HepG2 (cell line): Measurements from ENCODE around the gene CELF2. TPM values are rescaled to one million over a fixed set of nuclear protein-coding genes. Genes with fewer than 3 reads are reported as not detected.

ENCODE experiments used
- ATAC-seq: fragments of 200-7000 bp; cut with Tn5 transposase; 3 replicates; pipeline ENCODE4 v1.9.1; 2020; ENCODE audit warnings: mild to moderate bottlenecking, moderate library complexity
- BruUV-seq: library from RNA; stranded (reverse); fragments of 400-500 nt; replicated peaks from 2 replicates; lab custom pipeline; 2021; lab: Mats Ljungman, UMichigan
- CTCF ChIA-PET: fragments of 300-600 bp; formaldehyde crosslinking; extraction: SDS; loops from one replicate; lab custom pipeline; 2021; ENCODE audit warnings: low total read pairs, inconsistent platforms, low intra/inter-chr PET ratio; lab: Yijun Ruan, JAX
- POLR2A ChIA-PET: fragments of 350-600 bp; sonication (Branson Sonifier 250); formaldehyde crosslinking; loops from one replicate; lab custom pipeline; 2020; ENCODE audit warnings: antibody characterized with exemption, inconsistent platforms; lab: Yijun Ruan, JAX
- DNase-seq: peaks from one replicate; pipeline ENCODE4 v3.0.0-alpha.2; 2015; ENCODE audit warnings: low spot score
- FAIRE-seq: peaks from 3 replicates; lab custom pipeline; 2011; peaks lifted over from hg19 to GRCh38; lab: Jason Lieb, UNC
- H2AFZ ChIP-seq: one replicate; pipeline ENCODE4 v1.6.1; 2011; ENCODE audit warnings: low read length, inconsistent platforms
- H3K27ac ChIP-seq: fragments of 300-600 bp; 3 replicates; pipeline ENCODE4 v1.8.0; 2011; ENCODE audit warnings: mixed run types, mild to moderate bottlenecking, mixed read lengths, low read length, inconsistent platforms; ENCODE audit not compliant: insufficient read depth; ENCODE audit errors: extremely low read length
- H3K27me3 ChIP-seq, 2 experiments: fragments of 200-600 bp in 1 of 2; 2 replicates in 1 of 2; 3 replicates in 1 of 2; pipeline versions ENCODE4 v1.6.0 to v1.8.0; 2011; ENCODE audit warnings: low read length in 2 of 2, mild to moderate bottlenecking in 2 of 2, moderate library complexity in 2 of 2, inconsistent platforms in 1 of 2; ENCODE audit not compliant: insufficient read depth in 2 of 2, control insufficient read depth in 1 of 2
- H3K36me3 ChIP-seq, 2 experiments: fragments of 200-600 bp in 1 of 2; replicated peaks in 1 of 2; 2 replicates in 1 of 2; 3 replicates in 1 of 2; pipeline versions ENCODE4 v1.5.1 to v1.8.0; 2011; ENCODE audit warnings: low read length in 2 of 2, inconsistent platforms in 1 of 2; ENCODE audit not compliant: insufficient read depth in 2 of 2, control insufficient read depth in 1 of 2
- H3K4me1 ChIP-seq: 2 replicates; pipeline ENCODE4 v1.5.1; 2012; ENCODE audit warnings: low read length, inconsistent platforms; ENCODE audit not compliant: insufficient read depth
- H3K4me2 ChIP-seq: 2 replicates; pipeline ENCODE4 v1.6.0; 2011; ENCODE audit warnings: low read depth, low read length, inconsistent platforms
- H3K4me3 ChIP-seq, 3 experiments: fragments of 200-600 bp in 1 of 3; sonication (generic), shearing (Covaris generic) in 1 of 3; replicated peaks in 1 of 3; 2 replicates each; pipeline ENCODE4 v1.5.1; 2011 to 2016; ENCODE audit warnings: low read length in 3 of 3, inconsistent platforms in 2 of 3, low read depth in 2 of 3, mild to moderate bottlenecking in 2 of 3, control low read depth in 1 of 3, mixed read lengths in 1 of 3; ENCODE audit not compliant: insufficient read depth in 1 of 3
- H3K79me2 ChIP-seq: one replicate; pipeline ENCODE4 v1.6.1; 2011; ENCODE audit warnings: low read length, inconsistent platforms; ENCODE audit not compliant: insufficient read depth
- H3K9ac ChIP-seq: 2 replicates; pipeline ENCODE4 v1.6.0; 2011; ENCODE audit warnings: mild to moderate bottlenecking, low read depth, low read length, inconsistent platforms; ENCODE audit not compliant: insufficient read depth
- H3K9me3 ChIP-seq: 2 replicates; pipeline ENCODE4 v1.5.1; 2012; ENCODE audit warnings: mild to moderate bottlenecking, low read length
- H4K20me1 ChIP-seq: 2 replicates; pipeline ENCODE4 v1.6.0; 2011; ENCODE audit warnings: inconsistent platforms, mild to moderate bottlenecking, low read length, moderate library complexity; ENCODE audit not compliant: insufficient read depth
- ASH2L ChIP-seq: fragments of 300-600, 200-600 bp; sonication (generic); IDR thresholded peaks from 2 replicates; pipeline ENCODE4 v1.7.0; 2017; ENCODE audit warnings: low read depth, mild to moderate bottlenecking, moderate library complexity, mixed read lengths, low read length; ENCODE audit not compliant: insufficient read length
- CEBPG ChIP-seq: IDR thresholded peaks from 2 replicates; pipeline ENCODE4 v1.6.1; 2016
- NFE2L2 ChIP-seq: fragments of 150-350 bp; IDR thresholded peaks from 2 replicates; pipeline ENCODE4 v1.6.1; 2014; ENCODE audit warnings: low read length
- RAD21 ChIP-seq: fragments of 450-650 bp; formaldehyde crosslinking; IDR thresholded peaks from 2 replicates; pipeline ENCODE4 v1.5.0; 2020; ENCODE audit warnings: mild to moderate bottlenecking
- SIN3B ChIP-seq: fragments of 150-350 bp; IDR thresholded peaks from 2 replicates; pipeline ENCODE4 v1.6.1; 2014; ENCODE audit warnings: low read length
- SRY ChIP-seq: sonication (generic); formaldehyde crosslinking; IDR thresholded peaks from 2 replicates; pipeline ENCODE4 v1.8.0; 2022; ENCODE audit warnings: mild to moderate bottlenecking, missing genetic modification reagents
- STAG1 ChIP-seq: sonication (generic); formaldehyde crosslinking; IDR thresholded peaks from 2 replicates; pipeline ENCODE4 v1.4.0; 2020; ENCODE audit warnings: missing genetic modification reagents
- ZNF12 ChIP-seq: sonication (generic); formaldehyde crosslinking; IDR thresholded peaks from 2 replicates; pipeline ENCODE4 v1.5.0; 2020; ENCODE audit warnings: missing genetic modification reagents
- ZNF589 ChIP-seq: sonication (generic); formaldehyde crosslinking; conservative IDR thresholded peaks from 2 replicates; pipeline ENCODE4 v1.8.0; 2022; ENCODE audit warnings: mild to moderate bottlenecking, moderate library complexity, missing genetic modification reagents
- ZNF644 ChIP-seq: IDR thresholded peaks from 2 replicates; pipeline ENCODE4 v1.6.1; 2016; ENCODE audit warnings: low read depth
- ZNF839 ChIP-seq: sonication (generic); formaldehyde crosslinking; IDR thresholded peaks from 2 replicates; pipeline ENCODE4 v1.4.0; 2020; ENCODE audit warnings: missing genetic modification reagents, mild to moderate bottlenecking, borderline replicate concordance
- WGBS: methylation state at CpG from one replicate; pipeline ENCODE4 v1.1.6; 2017; ENCODE audit warnings: low lambda C conversion rate; 5-methylcytosine and 5-hydroxymethylcytosine counted together
- in situ Hi-C: cut with HindIII; loops from 2 replicates; pipeline ENCODE4 v1.10.0; 2017; ENCODE audit warnings: low pct_unique_long_range_greater_than_20kb; ENCODE audit not compliant: extremely low pct_ligation_motif_present
- intact Hi-C: fragments of 100-400 bp; cut with micrococcal nuclease; formaldehyde crosslinking; loops from one replicate; pipeline ENCODE4 v1.10.0; 2022; ENCODE audit not compliant: unreplicated experiment
- polyA plus RNA-seq, 8 experiments: library from polyadenylated mRNA; depleted of rRNA in 3 of 8; stranded (reverse) in 7 of 8; unstranded in 1 of 8; fragments of >200 nt; fragmentation: Illumina TruSeq in 4 of 8; extraction: Trizol in 4 of 8; gene quantifications; 2 replicates each; pipeline versions ENCODE4 v1.2.1 to v1.2.3, GENCODE V29; 2011 to 2016; ENCODE audit warnings: low read depth in 4 of 8, missing spikeins in 1 of 8, mixed read lengths in 1 of 8; ENCODE audit not compliant: insufficient read depth in 1 of 8
- total RNA-seq, 5 experiments: library from RNA; depleted of rRNA; stranded (reverse); fragments of >200 nt; fragmentation: Illumina TruSeq; extraction: Trizol; gene quantifications; 2 replicates each; pipeline ENCODE4 v1.2.3, GENCODE V29; 2016; ENCODE audit warnings: low read depth in 1 of 5

Gene CELF2
- total and polyA plus RNA-seq, 2 of the 13 experiments (the other 11 are each of a cell fraction or from before 2014, with no cell fraction given): not detected

- Histone ChIP-seq H3K27me3 (peaks cover 2 to 6% of the 10 kb centered on the region in 2 experiments; a peak in 3 of 5 replicates), H3K79me2 (no peaks in the 10 kb centered on the region), H4K20me1 (no peaks in the 10 kb centered on the region), H3K27ac (no peak overlapping the region), H3K4me1 (no peaks in the 10 kb centered on the region), H3K9me3 (no peaks in the 10 kb centered on the region), H3K4me2 (no peak overlapping the region), H2AFZ (no peak overlapping the region), H3K36me3 (no peaks in the 10 kb centered on the region), H3K9ac (no peak overlapping the region), H3K4me3 (no peak overlapping the region)
- in situ Hi-C loops (no loop called here), intact Hi-C loops (no loop called here)
- 26% methylated on average over 8 of the region's 8 CpGs for WGBS
- FAIRE-seq (no peak), ATAC-seq (no peak), DNase-seq (no peak)
- no TSS peak for BruUV-seq
- ChIA-PET CTCF (no interaction called here), POLR2A (no interaction called here)
- TF ChIP-seq ZNF12 (no peak), ZNF644 (CRISPR knock-in tag) (no peak), RAD21 (CRISPR knock-in tag) (no peak), SIN3B (no peak), SRY (CRISPR knock-in tag) (no peak), ASH2L (no peak), NFE2L2 (no peak)
These were observed 125.1 kb downstream of the CELF2 start for GRCh38 chr10:11142777-11143176.

- H2AFZ ChIP-seq: no peak overlapping the region
- intact Hi-C loops (no loop called here), in situ Hi-C loops (no loop called here)
- no peaks in the 10 kb centered on the region for H3K79me2 ChIP-seq
- TF ChIP-seq STAG1 (CRISPR knock-in tag) (no peak), ZNF839 (CRISPR knock-in tag) (no peak), ZNF589 (CRISPR knock-in tag) (no peak), CEBPG (CRISPR knock-in tag) (no peak)
- H3K27ac ChIP-seq: no peak overlapping the region
- FAIRE-seq: no peak
- no peaks in the 10 kb centered on the region for H3K4me1 ChIP-seq
- no peak overlapping the region for H3K9ac ChIP-seq
- H3K27me3 ChIP-seq: peaks cover 2 to 10% of the 10 kb centered on the region in 2 experiments; a peak in 3 of 5 replicates
- DNase-seq: no peak
- no peaks in the 10 kb centered on the region for H4K20me1 ChIP-seq
- H3K36me3 ChIP-seq: no peaks in the 10 kb centered on the region
- H3K4me3 ChIP-seq: no peak overlapping the region
- no peak overlapping the region for H3K4me2 ChIP-seq
- ChIA-PET POLR2A (no interaction called here), CTCF (no interaction called here)
- no peaks in the 10 kb centered on the region for H3K9me3 ChIP-seq
- 9% methylated on average over 5 of the region's 5 CpGs for WGBS
- BruUV-seq: no TSS peak
- no peak for ATAC-seq
These were observed 125.6 kb downstream of the CELF2 start for GRCh38 chr10:11143242-11143641.
